GM23248 (cell line): ENCODE results near the gene SLC15A3. TPM values are rescaled to one million over a fixed set of nuclear protein-coding genes. Genes with fewer than 3 reads are reported as not detected.

Source experiments
- DNase-seq: peaks from one replicate; pipeline ENCODE4 v3.0.0-alpha.2; 2015
- H2AFZ ChIP-seq: fragments of 200-600 bp; sonication (generic); 2 replicates; pipeline ENCODE4 v1.6.1; 2016; ENCODE audit warnings: antibody characterized with exemption
- H3F3A ChIP-seq: fragments of 200-600 bp; sonication (generic); 2 replicates; pipeline ENCODE4 v1.6.1; 2016; ENCODE audit warnings: mild to moderate bottlenecking, antibody characterized with exemption, mixed run types; ENCODE audit not compliant: insufficient read depth
- H3K27ac ChIP-seq: fragments of 200-600 bp; sonication (generic); 2 replicates; pipeline ENCODE4 v1.5.1; 2016; ENCODE audit warnings: mild to moderate bottlenecking
- H3K27me3 ChIP-seq: fragments of 200-600 bp; sonication (generic); replicated peaks from 2 replicates; pipeline ENCODE4 v1.6.1; 2016; ENCODE audit warnings: mild to moderate bottlenecking; ENCODE audit not compliant: insufficient read depth
- H3K36me3 ChIP-seq: fragments of 200-600 bp; sonication (generic); 2 replicates; pipeline ENCODE4 v1.6.1; 2016; ENCODE audit warnings: low read depth, mild to moderate bottlenecking
- H3K4me1 ChIP-seq: fragments of 200-600 bp; sonication (generic); 2 replicates; pipeline ENCODE4 v1.6.1; 2016; ENCODE audit warnings: mild to moderate bottlenecking; ENCODE audit not compliant: insufficient read depth
- H3K4me2 ChIP-seq: fragments of 200-600 bp; sonication (generic); one replicate; pipeline ENCODE4 v1.6.1; 2016; ENCODE audit warnings: mild to moderate bottlenecking; ENCODE audit not compliant: unreplicated experiment
- H3K4me3 ChIP-seq: fragments of 200-600 bp; sonication (generic); 2 replicates; pipeline ENCODE4 v1.5.1; 2016; ENCODE audit warnings: mild to moderate bottlenecking
- H3K79me2 ChIP-seq: fragments of 200-600 bp; sonication (generic); 2 replicates; pipeline ENCODE4 v1.6.1; 2016; ENCODE audit warnings: mild to moderate bottlenecking; ENCODE audit not compliant: insufficient read depth
- H3K9ac ChIP-seq: fragments of 200-600 bp; sonication (generic); 2 replicates; pipeline ENCODE4 v1.6.1; 2016; ENCODE audit warnings: mild to moderate bottlenecking
- H3K9me2 ChIP-seq: fragments of 200-600 bp; sonication (generic); 2 replicates; pipeline ENCODE4 v1.6.1; 2016; ENCODE audit warnings: mixed run types, mild to moderate bottlenecking, moderate library complexity; ENCODE audit not compliant: insufficient read depth
- H3K9me3 ChIP-seq: fragments of 200-600 bp; sonication (generic); one replicate; pipeline ENCODE4 v1.6.1; 2017; ENCODE audit warnings: low read depth
- H4K20me1 ChIP-seq: fragments of 200-600 bp; sonication (generic); 2 replicates; pipeline ENCODE4 v1.6.0; 2016; ENCODE audit not compliant: insufficient read depth
- EZH2 ChIP-seq: fragments of 200-600 bp; sonication (generic); IDR thresholded peaks from 2 replicates; pipeline ENCODE4 v1.6.1; 2018; ENCODE audit warnings: antibody characterized with exemption, mild to moderate bottlenecking; ENCODE audit not compliant: insufficient read depth, poor library complexity, severe bottlenecking
- EZH2phosphoT487 ChIP-seq: fragments of 200-600 bp; sonication (generic); IDR thresholded peaks from 2 replicates; pipeline ENCODE4 v1.6.1; 2018; ENCODE audit warnings: antibody characterized with exemption, moderate library complexity, mild to moderate bottlenecking, low read depth; ENCODE audit not compliant: insufficient read depth
- WGBS, 2 experiments: methylation state at CpG; one replicate each; pipeline ENCODE4 v1.1.6; 2015 to 2017; ENCODE audit warnings: low lambda C conversion rate in 2 of 2, low coverage in 1 of 2; ENCODE audit errors: missing lambda C conversion rate in 2 of 2; 5-methylcytosine and 5-hydroxymethylcytosine counted together
- in situ Hi-C: fragments of 300-500 bp; cut with MboI; formaldehyde crosslinking; loops from 2 replicates; pipeline ENCODE4 v1.15.0; 2020
- polyA plus RNA-seq: library from polyadenylated mRNA; unstranded; fragments of >200 nt; fragmentation: Nextera tagmentation; extraction: Ambion mirVana; gene quantifications from 2 replicates; pipeline ENCODE4 v1.2.1, GENCODE V29; 2016
- total RNA-seq: library from RNA; depleted of rRNA; stranded (reverse); fragments of >200 nt; shearing (Covaris generic); gene quantifications from 2 replicates; pipeline ENCODE4 v1.2.3, GENCODE V29; 2014

Gene SLC15A3
- total and polyA plus RNA-seq, 2 experiments from 2014 or later = 1.5 to 2.2 TPM

DNA sequence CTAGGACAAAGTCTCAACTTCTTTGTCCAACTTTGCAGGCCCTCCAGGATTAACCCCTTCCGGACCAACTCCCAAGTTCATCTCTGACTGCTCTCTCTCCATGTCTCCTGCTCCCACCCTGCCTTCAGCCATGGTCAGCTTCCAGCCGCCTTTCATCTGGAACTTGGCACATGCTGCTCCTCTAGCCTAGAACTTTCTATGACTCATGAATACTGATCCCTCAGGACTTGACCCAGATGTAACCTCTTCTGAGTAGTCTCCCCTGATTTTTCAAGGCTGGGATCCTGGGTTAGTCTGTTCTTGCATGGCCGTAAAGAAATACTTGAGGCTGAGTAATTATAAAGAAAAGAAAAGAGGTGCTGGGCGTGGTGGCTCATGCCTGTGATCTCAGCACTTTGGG, 5.2 kb upstream of the SLC15A3 start:
- H3K4me2 ChIP-seq = no peak overlapping the region
- in situ Hi-C loops = no loop called here
- H3K27me3 ChIP-seq = peaks cover 20% of the 10 kb centered on the region
- H2AFZ ChIP-seq = no peak overlapping the region
- no peaks in the 10 kb centered on the region for H3K36me3 ChIP-seq
- H3K9me2 ChIP-seq = no peaks in the 10 kb centered on the region
- 74 to 79% methylated on average over 4 of the region's 4 CpGs for WGBS, 2 experiments
- H3K9me3 ChIP-seq = no peaks in the 10 kb centered on the region
- DNase-seq = peak; percentile 25
- no peaks in the 10 kb centered on the region for H3K4me1 ChIP-seq
- no peak overlapping the region for H3K9ac ChIP-seq
- no peak overlapping the region for H3K27ac ChIP-seq
- TF ChIP-seq EZH2 = no peak
- no peaks in the 10 kb centered on the region for H4K20me1 ChIP-seq
- no peaks in the 10 kb centered on the region for H3K79me2 ChIP-seq
- no peak overlapping the region for H3K4me3 ChIP-seq
- no peaks in the 10 kb centered on the region for H3F3A ChIP-seq

DNA sequence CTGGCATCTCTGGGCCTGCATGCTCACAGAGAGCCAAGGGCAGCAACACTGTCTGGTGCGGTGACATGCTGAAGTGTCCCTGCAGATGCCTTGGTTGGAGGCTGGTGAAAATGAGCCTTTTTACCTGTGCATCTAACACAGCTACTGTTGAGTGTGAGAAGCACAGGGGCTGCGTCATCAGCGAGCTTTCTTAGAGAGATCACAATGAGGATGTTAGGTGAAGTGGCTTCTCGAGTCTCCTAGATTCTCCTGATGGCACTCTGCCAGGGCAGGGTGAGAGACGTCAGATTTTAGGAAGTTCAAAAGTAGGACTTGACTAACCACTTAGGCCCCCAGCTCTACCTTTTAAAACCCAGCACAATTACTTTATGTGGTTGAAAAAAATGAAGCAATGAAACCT, 3.6 kb upstream of the SLC15A3 start:
- Histone ChIP-seq H3K27me3 (peaks cover 10% of the 10 kb centered on the region; the same call in 1 of the 2 replicates), H3K4me1 (no peaks in the 10 kb centered on the region), H3K27ac (no peak overlapping the region), H3K9me2 (no peaks in the 10 kb centered on the region), H3K9ac (no peak overlapping the region), H4K20me1 (no peaks in the 10 kb centered on the region), H3K4me2 (no peak overlapping the region), H3F3A (no peaks in the 10 kb centered on the region), H3K4me3 (no peak overlapping the region), H3K9me3 (no peaks in the 10 kb centered on the region), H3K79me2 (no peaks in the 10 kb centered on the region), H3K36me3 (no peaks in the 10 kb centered on the region), H2AFZ (no peak overlapping the region)
- no peak for TF ChIP-seq EZH2
- no peak for TF ChIP-seq EZH2phosphoT487
- WGBS, 2 experiments = 69 to 72% methylated on average over 5 of the region's 5 CpGs
- in situ Hi-C loops = no loop called here
- DNase-seq = no peak

- Histone ChIP-seq H3K4me1 (no peaks in the 10 kb centered on the region), H3K27ac (no peak overlapping the region), H3K9ac (no peak overlapping the region), H3K4me2 (no peak overlapping the region), H3K9me2 (no peaks in the 10 kb centered on the region), H3K4me3 (no peak overlapping the region), H3K36me3 (no peaks in the 10 kb centered on the region), H3K27me3 (no peaks in the 10 kb centered on the region), H3F3A (no peaks in the 10 kb centered on the region), H4K20me1 (no peaks in the 10 kb centered on the region), H3K79me2 (no peaks in the 10 kb centered on the region), H2AFZ (no peak overlapping the region), H3K9me3 (no peaks in the 10 kb centered on the region)
- in situ Hi-C loops = no loop called here
- no peak for TF ChIP-seq EZH2
- no peak for TF ChIP-seq EZH2phosphoT487
- WGBS, 2 experiments = 75 to 84% methylated on average over 5 of the region's 5 CpGs
- DNase-seq = no peak
Measured at GRCh38 chr11:60954421-60954820, 2.4 kb upstream of the SLC15A3 start.

GRCh38 chr11:60953781-60954180, 1.8 kb upstream of the SLC15A3 start:
- no peaks in the 10 kb centered on the region for H3K4me1 ChIP-seq
- no peak overlapping the region for H3K4me3 ChIP-seq
- no peaks in the 10 kb centered on the region for H3K27me3 ChIP-seq
- H3K9me3 ChIP-seq = no peaks in the 10 kb centered on the region
- no peaks in the 10 kb centered on the region for H4K20me1 ChIP-seq
- H3K79me2 ChIP-seq = no peaks in the 10 kb centered on the region
- H2AFZ ChIP-seq = no peak overlapping the region
- H3K36me3 ChIP-seq = no peaks in the 10 kb centered on the region
- no peak overlapping the region for H3K9ac ChIP-seq
- in situ Hi-C loops = no loop called here
- no peak overlapping the region for H3K4me2 ChIP-seq
- no peaks in the 10 kb centered on the region for H3K9me2 ChIP-seq
- TF ChIP-seq EZH2phosphoT487 (no peak), EZH2 (no peak)
- 81 to 86% methylated on average over 6 of the region's 6 CpGs for WGBS, 2 experiments
- H3F3A ChIP-seq = no peaks in the 10 kb centered on the region
- no peak overlapping the region for H3K27ac ChIP-seq
- peak; percentile 30 for DNase-seq

- 23 to 26% methylated on average over 3 of the region's 3 CpGs for WGBS, 2 experiments
- no peaks in the 10 kb centered on the region for H3F3A ChIP-seq
- no peaks in the 10 kb centered on the region for H3K9me2 ChIP-seq
- no peak overlapping the region for H3K27ac ChIP-seq
- no peak for DNase-seq
- no peaks in the 10 kb centered on the region for H4K20me1 ChIP-seq
- no peaks in the 10 kb centered on the region for H3K9me3 ChIP-seq
- H2AFZ ChIP-seq = peak overlapping the region; percentile 98
- in situ Hi-C loops = no loop called here
- H3K27me3 ChIP-seq = no peaks in the 10 kb centered on the region
- H3K79me2 ChIP-seq = no peaks in the 10 kb centered on the region
- TF ChIP-seq EZH2 (no peak), EZH2phosphoT487 (no peak)
- no peaks in the 10 kb centered on the region for H3K36me3 ChIP-seq
- no peak overlapping the region for H3K4me2 ChIP-seq
- peak overlapping the region; percentile 75 for H3K4me3 ChIP-seq
- H3K4me1 ChIP-seq = no peaks in the 10 kb centered on the region
- H3K9ac ChIP-seq = peak overlapping the region; percentile 74
Measured at GRCh38 chr11:60952742-60953170, 780 bp upstream of the SLC15A3 start.
